SU-DHL-6 (cell line): ENCODE results near the gene MNT.

Experiments used
- CTCF ChIP-seq: fragments of 200-600 bp; sonication (generic); IDR thresholded peaks from one replicate; pipeline ENCODE4 v1.5.1; 2017; ENCODE audit warnings: antibody characterized with exemption, mild to moderate bottlenecking, low read length, moderate library complexity; ENCODE audit not compliant: insufficient read depth, poor library complexity, severe bottlenecking
- EZH2phosphoT487 ChIP-seq: fragments of 200-600 bp; sonication (generic), shearing (Covaris generic); conservative IDR thresholded peaks from 2 replicates; pipeline ENCODE4 v1.6.1; 2018; ENCODE audit warnings: mild to moderate bottlenecking, antibody characterized with exemption, low read length, moderate library complexity, mixed read lengths

DNA sequence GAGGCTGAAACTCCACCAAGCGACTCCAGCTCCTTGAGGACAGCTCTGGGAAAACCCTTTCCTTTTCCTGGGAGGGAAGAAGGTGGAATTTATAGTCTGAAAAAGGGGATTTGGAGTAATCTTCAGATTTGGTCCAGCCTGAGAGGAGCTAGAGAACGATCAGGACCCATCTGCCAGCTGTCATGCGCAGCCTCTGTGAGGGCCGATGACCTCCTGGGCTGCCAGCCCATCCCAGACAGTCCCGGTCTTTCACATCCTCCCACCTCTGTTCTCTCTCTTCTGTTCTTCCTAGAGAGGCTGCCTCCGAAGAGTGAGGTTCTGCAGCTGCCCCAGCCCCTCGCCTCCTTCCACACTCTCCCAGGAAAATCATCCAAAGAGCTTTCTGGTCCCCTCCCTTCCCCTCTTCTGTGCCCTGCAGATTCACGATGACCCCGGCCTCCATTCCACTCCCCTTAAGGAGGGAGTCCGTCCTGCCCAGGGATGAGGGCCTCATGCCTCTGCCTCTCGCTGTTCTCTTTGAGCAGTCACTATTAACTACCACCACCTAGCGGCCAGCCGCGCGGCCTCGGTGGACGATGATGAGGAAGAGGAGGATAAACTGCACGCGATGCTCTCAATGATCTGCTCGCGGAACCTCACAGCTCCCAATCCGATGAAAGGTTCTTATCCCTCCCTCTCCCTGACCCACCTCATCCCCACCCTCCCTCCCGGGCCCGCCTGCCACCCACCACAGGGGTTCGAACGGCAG lies 33.9 kb downstream of the MNT start:
- no peak for TF ChIP-seq CTCF
- no peak for TF ChIP-seq EZH2phosphoT487
